C1 segment of cervical spinal cord (tissue), 14 donors: Measurements from ENCODE around the gene CCDC146.
"Not testable (repeated sequence)": the region's sequence is repeated elsewhere in the genome, so short reads cannot be mapped to it uniquely, and the experiment has no call there.

Source experiments
- DNase-seq, 14 donors: peaks; one replicate each; lab custom pipeline; 2025; lab: John Stamatoyannopoulos, UW

The CCDC146 gene

DNA sequence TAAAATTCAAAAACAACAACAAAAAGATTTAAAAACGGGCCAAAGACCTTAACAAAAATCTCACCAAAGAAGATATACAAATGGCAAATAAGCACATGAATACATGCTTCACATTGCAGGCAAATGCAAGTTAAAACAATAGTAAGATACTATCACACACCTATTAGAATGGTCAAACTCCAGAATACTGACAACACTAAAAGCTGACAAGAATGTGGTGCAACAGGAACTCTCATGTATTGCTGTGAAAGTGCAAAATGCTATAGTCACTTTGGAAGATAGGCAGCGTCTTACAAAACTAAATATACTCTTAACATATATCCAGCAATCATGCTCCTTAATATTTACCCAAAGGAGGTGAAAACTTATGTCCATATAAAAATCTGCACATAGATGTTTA, 16.3 kb downstream of the CCDC146 start:
- not testable (repeated sequence) for DNase-seq

DNA sequence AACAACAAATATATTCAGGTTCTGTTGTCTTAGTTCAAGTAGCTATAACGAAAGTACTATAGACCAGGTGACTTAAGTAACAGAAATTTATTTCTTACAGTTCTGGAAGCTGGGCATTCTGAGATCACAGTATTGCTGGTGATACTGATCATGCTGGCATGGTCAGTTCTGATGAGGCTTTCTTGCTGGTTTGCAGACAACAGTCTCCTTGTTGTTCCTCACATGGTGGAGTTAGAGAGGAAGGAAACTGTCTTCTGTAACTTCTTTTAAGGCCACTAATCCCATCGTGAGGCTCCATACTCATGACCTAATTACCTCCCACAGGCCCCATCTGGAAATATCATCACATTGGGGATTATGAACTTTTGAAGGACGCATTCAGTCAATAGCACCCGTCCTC, 17.9 kb downstream of the CCDC146 start:
- DNase-seq = not testable (repeated sequence)

DNA sequence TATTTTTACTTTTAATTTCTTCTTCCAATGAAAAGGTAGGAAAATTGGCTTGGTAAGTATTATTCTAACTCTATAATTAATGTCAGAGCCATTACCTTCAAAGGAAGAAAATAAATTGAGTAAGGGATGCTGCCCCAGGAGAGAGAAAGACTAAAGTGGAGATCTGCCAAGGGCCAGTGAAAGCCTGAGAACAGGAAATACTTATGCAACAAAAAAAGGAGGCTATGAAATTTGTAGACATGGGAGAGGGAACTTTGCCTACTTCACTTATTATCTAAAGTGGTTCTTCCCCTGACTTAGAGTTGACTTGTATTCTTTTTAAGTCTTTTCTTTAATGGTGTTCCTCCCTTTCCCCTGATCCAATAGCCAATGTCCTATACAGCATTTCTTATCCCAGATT, 29.8 kb downstream of the CCDC146 start:
- DNase-seq = not testable (repeated sequence)

DNA sequence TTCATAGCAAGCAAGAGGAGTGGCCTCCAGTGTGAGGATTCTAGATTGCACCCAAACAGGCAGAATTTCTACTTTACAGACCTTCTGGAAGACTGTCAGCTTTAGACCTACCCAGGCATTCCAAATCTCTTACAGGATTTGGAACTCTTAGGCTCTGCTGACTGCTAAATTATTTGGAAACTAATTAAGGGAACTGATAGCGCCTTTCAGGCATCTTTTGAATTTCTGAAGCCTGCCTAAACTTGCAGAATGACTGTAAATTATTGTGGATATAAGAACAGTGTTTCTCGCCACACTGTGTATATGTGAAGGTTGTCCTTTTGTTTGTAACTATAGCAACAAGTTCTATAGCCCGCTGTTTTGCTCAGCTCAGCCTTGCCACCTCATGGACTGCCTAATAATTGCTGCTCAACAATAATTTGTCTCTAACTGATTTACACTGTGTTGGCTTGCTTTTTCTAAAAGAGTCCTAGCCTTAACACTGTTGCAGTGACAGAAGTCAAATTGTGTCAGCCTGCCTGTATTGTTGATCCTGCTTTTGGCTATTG, 32.6 kb downstream of the CCDC146 start:
- DNase-seq = not testable (repeated sequence)

DNA sequence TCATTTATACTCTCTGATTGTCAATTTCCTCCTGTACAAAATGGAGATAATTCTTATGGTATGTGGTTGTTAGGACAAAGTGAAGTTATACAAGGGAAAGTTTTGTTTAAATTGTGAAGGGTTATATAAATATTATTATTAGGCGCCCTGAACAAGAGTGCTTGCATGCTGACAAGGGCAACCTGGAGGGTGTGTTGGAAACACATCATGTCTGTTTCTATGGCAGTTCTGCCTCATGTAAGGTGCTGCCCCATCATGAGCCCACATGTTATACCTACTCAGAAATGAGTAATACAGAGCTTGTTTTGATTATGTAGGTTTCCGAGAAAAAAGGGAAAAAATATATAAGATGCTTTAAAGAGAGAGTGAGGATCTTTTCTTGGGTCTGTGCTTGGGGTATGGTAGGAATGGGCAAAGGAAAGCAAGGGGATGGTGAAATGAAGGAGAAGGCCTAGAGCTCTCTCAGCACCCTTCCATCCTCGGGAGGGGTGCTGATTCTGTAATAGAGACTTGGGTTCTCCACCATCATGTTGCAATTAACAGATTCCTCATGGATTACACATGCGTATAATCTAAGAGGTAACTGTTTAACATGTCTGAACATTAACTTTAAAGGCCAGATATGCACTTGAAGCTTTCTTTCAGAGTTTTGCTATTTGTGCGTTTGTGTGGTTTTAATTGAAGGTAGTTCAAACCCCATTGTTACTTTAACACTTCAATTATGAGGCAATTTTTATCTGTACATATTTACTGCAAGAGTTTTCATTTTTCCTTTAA, 33.4 kb downstream of the CCDC146 start:
- DNase-seq = not testable (repeated sequence)

DNA sequence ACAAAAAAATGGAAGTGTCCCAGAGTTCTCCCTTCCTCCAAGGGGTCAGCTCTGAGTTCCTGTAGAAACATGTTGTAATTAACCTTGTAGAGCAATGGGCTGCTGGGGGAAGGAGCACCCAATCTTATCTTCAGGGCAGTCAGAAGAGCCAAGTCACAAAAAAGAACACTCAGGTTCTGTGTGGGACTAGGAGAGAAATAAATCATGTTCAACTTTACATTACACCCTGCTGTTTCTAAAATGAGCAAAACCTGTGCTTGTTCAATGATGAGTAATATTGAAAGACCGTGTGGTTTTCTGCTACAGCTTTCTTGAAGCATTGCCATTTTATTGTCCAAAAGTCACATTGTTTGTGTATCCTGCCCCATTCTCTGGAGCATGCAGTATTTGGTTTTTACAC, 34.6 kb downstream of the CCDC146 start:
- DNase-seq = not testable (repeated sequence)

DNA sequence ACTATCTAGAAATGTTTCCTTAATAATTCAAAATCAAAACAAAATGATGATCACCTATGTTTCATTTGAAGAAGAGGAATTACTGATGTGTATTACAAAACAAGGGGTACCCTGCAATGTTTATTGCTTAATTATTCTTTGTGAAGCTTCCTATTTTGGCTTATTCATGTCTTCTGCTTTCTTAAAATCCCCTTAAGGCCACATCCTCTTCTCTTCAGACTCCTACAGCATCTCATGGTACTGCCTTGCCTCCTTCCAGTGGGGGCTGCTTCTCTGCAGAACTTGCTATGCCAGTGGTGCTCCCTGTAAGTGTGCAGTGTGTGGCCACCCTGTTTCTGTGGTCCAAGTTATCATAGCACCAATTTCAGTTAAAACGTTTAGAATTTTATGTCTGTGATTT, 35.0 kb downstream of the CCDC146 start:
- peak in 1 of 14 donors; percentile 4 for DNase-seq

DNA sequence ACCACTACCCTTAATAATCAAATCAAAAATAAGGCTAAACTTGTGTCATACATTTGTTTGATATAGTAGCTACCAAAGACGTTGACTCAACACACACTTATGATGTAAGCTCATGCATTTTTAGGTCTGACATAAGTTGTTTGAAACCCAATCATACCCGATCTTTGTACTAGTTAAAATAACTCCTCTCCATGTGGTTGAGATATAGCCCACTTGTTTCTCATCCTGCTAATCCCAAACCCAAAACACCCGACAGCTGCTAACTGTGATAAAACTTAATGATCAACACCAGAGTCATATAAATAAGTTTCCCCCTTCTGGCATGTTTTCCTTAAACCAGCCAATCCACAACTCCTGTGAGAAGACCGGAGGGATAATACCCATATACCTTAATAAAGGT, 48.7 kb downstream of the CCDC146 start:
- not testable (repeated sequence) for DNase-seq

DNA sequence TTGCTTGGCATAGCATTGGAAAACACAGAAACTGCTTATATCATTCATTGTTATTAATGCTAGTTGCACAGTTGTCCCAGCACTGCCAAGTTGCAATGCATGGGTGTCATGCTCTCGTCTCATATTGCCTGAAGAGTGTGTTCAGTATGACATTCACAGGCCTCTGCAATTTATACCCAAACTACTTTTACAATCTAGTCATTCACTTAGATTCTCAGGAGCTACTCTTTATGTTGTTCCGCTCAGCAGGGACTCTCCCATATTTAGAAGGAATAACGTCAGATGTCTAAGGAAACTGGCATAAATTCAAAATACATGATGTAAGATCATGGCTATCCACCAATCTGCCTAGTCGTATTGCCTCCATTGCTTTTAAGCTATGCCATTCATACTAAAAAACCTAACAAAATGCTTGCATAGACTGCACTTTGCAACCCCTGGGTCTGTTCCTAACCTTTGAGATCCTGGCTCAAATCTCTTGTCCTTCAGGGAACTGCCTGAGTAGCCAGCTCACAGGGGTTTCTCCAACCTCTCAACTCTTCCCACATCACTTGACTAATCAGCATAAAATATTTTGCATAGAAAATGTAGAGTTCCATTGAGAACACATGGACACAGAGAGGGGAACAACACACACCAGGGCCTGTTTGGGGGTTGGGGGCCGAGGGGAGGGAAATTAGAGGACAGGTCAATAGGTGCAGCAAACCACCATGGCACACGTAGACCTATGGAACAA, 50.2 kb downstream of the CCDC146 start:
- not testable (repeated sequence) for DNase-seq

DNA sequence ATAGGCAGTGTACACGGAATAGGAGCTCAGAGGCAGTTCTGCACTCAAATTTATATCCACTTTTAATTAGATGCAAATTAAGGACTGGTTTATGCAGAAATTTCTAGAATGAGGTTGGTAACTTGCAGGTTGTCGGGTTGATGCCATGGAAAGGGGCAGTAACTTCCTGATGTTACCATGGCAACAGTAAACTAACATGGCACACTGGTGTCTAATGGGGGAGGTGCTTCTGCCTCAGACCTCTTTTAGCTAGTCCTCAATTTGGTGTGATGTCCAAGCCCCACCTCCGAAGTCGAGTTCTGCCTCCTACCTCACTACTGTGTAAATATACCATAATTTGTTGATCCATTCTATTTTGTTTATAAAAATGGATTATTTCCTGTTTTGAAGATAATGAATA, 52.0 kb downstream of the CCDC146 start:
- not testable (repeated sequence) for DNase-seq

DNA sequence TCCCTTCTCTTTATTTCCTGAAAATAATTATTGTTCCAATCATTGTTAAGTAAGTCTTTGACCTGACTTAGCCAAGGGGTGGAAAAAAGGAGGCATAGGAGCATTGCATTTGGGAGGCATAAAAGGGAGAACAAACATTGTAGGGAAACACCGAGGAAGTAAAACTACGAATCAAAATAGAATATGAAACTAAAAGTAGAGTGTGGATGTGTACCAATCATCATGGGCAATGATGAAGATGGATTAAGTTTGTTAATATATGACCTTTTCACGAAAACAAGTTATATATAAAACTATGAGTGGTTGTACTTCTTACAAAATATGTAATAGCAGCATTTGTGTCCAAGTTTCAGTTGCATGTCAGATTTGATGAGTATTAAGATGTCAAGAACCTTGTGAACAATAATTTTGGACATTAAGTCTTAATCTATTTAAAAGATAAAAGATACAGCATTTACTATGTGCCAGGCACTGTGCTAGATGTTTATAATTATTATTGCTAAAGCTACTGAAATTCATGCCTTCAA, 52.9 kb downstream of the CCDC146 start:
- not testable (repeated sequence) for DNase-seq

DNA sequence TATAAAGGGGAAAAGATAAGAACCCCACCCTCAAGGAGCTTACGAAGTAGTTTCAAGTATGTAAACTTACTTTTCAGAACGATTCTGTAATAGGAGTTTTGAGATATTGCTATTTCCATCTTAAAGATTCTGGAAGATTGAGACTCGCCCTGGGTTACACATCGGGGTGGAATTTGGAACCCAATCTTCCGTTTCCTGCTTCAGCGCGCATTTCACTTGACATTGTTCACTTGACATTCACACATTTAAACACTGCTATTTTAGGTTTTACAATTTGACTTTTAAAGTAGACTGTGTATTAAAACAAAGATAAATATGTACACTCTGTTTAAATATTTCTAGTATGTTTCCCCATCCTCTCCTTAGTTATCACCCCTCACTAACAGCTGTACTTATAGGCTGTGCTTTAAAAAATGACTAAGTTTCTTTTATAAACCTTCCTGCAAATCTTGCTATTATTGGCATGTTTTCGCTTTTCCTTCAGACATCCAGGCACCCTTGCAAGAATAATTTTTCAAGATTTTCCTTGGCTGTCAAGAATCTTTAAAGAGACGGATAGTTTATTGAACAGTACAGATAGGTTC, 55.0 kb downstream of the CCDC146 start:
- not testable (repeated sequence) for DNase-seq

DNA sequence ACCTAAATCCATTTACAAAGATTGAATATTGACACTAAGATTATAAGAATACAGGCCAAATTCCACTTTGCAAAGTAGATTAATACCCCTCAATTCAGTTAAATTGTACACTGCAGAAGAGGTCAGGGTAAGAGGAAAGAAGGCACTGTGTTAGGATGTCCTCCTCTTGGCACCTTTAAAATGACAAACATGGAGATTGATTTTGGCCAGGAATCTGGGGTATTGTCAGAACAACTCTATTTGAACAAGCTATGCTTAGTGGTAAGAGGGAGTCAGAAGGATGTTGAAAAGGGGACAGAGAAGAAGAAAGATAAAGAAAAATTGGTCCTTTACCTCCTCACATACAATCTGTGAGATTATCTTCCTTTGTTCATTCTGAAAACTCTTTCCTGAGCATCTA, 55.6 kb downstream of the CCDC146 start:
- not testable (repeated sequence) for DNase-seq

DNA sequence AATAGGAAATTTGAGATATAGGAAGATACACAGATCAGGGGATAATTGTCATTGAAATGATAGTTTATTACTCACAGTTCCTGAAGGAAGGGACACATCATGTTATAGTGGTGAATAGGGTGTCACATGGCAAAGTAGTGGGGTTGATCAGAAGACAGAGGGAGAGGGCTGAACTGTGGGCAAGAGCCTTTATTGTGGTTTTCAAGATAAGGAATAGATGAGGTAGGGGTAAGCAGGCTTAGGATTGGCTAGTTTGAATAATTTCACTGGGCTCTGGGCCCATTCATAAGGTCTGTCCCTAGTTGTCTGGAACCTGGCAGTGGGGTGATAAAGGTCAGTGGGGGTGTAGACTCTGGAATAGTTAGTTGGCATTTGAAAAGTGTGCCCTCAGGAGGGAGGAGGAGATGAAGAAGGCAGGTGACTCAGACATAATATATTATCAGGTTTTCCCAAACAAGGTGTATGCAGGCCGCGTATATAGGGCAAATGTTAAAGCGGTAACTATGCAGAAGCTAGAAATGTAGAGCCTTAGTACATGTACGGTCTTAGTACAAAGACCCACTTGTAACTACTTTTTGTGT, 58.7 kb downstream of the CCDC146 start:
- no peak for DNase-seq

DNA sequence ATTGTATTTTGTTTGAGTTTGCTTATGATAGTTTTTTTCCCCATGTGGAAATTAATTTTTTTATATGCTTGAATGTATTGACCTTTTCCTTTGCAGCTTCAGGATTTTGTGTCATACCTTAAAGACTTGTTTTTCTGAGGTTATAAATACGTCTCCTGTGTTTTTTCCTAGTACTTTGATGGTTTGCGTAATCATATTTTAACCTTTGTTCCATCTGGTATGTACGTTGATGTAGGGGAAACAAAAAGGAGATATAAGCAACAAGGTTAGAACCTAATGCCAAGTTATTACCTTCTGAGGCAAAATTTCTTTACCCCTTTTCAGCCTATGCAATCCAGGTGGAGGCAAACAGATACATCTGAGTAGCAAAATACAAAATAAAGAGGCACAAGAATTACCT, 59.3 kb downstream of the CCDC146 start:
- no peak for DNase-seq

DNA sequence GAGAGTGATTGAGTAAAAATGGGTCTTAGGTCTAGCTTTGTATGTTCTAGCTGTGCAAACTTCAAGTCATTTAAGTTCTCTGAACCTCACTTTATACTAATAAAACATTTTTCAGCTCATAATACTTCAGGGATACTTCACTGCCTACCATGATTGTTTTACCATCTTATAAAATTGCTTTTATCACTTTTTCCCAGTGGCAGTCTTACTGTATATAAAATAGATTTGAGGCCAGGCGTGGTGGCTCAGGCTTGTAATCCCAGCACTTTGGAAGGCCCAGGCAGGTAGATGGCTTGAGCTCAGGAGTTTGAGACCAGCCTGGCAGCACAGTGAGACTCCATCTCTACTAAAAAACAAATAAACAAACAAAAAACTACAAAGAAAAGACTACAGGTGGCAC, 59.8 kb downstream of the CCDC146 start:
- no peak for DNase-seq

DNA sequence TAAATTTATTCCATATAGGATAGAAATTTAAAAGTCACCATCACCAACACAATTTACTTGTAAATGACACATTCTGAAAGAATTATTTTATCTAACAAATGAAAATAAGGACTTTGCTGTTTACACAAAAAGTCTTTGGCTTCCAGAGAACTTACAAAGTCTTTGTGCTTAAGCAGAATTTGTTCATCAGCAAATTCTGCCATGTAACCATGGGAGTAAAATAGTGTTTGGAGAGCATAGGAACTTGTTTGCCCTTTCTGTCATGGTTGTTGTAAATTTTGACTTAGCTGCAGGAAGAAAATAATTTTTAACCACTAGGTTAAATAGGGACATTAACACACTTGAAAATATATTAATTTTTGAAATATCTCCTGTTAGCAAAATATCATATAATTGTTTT, 62.0 kb downstream of the CCDC146 start:
- DNase-seq = no peak

DNA sequence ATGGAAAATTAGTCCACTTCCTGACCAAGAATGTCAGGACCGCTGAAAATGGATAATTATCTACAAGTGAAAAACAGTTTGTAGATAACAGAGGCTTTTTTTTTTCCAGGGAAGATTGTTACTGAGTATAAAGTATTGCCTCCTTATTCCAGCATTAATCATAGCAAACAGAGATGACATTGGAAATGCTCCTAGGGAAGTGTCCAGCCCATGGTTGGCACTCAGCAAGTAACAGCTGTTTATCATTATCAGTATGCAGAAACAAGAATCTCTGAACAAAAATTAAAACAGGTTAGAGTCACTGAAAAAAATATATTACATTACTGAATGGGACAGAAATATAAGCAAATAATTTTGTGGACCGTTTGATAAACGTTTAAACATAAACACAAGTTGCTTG, 62.6 kb downstream of the CCDC146 start:
- no peak for DNase-seq

DNA sequence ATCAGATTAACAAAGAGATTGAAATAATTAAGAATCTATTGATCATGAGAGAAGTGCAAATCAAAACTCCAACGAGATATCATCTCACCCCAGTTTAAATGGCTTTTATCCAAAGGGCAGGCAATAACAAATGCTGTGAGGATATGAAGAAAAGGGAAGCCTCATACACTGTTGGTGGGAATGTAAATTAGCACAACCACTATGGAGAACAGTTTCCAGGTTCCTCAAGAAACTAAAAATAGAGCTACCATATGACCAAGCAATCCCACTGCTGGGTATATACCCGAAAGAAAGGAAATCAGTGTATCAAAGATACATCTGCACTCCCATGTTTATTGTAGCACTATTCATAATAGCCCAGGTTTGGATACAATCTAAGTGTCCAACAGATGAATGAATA, 63.5 kb downstream of the CCDC146 start:
- no peak for DNase-seq

DNA sequence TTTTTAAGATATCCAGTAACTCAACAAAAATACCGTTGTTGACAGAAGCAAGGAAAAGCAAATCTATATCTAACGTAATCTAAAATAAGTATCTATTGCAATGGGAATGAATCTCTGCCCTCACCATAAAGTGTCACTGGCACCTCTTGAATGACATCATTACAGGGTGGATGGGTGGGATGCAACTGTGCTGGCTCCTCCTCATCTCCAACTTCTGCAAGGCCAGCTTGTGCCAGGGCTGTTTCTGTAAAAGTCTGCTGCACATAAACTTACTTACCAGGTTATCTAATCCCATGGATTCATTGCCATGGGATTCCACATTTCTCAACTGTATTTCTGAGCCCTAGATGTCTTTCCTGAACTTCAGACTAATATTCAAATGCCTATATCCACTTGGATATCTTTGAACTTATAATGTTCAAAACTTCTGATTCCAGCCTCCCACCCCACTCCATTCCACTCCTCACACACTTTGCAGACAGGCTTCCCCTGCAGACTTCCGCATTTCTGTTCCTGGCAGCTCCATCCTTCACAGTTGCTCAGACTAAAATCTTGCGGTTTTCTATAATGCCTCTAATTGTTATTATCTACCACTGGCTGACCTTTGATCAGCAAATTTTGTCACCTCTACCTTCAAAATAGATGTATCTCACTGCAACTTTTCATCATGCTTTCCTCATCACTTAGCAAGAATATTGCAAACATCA, 66.5 kb downstream of the CCDC146 start:
- no peak for DNase-seq

DNA sequence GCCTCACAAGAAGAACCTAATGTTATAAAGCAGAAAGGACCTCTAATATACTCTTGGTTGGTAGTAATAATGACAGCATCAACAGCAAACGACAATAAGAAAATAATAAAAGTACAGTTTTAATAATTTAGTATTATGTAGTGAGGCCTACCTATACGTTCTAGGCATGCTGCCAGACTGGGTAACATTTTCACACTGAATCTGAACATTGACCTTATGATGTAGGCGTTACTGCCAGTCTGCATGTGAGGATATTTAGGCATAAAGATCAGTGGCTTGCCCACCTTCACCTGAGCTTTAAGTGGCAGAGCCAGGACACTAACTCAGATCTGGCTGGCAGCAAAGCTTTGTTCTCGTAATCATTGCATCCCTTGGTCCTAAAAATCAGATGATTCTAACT, 74.7 kb downstream of the CCDC146 start:
- no peak for DNase-seq
